Right ventricle myocardium inferior (tissue), 1 donor: ENCODE results near the gene RNF225. TPM values are rescaled to one million over a fixed set of nuclear protein-coding genes. Genes with fewer than 3 reads are reported as not detected.
"Not testable (repeated sequence)": the region's sequence is repeated elsewhere in the genome, so short reads cannot be mapped to it uniquely, and the experiment has no call there.

ENCODE experiments used
- ATAC-seq: fragments of 200-7000 bp; cut with Tn5 transposase; one replicate; pipeline ENCODE4 v1.9.1; 2020; ENCODE audit warnings: mild to moderate bottlenecking, moderate library complexity
- DNase-seq: peaks from one replicate; pipeline ENCODE4 v3.0.0; 2021; ENCODE audit errors: missing footprints
- intact Hi-C: fragments of 100-400 bp; cut with DNase I; formaldehyde crosslinking; loops from one replicate; pipeline ENCODE4 v1.11.0; 2022
- long read RNA-seq: library from polyadenylated mRNA; unstranded; transcript quantifications from one replicate; pipeline ENCODE4 v2.0.0, GENCODE V29; 2021
- total RNA-seq: library from RNA; stranded (reverse); fragmentation: NEBNext Ultra II Directional; extraction: Animal tissue kit (Norgen Biotek cat#: 25700); gene quantifications from one replicate; pipeline ENCODE4 v1.2.1, GENCODE V29; 2021
- donor health status: DM: no; HTN: yes; CAD: no; lungs with severe emphysema.

The RNF225 gene
- not detected for total RNA-seq
- long read RNA-seq, result 0 reads

DNA sequence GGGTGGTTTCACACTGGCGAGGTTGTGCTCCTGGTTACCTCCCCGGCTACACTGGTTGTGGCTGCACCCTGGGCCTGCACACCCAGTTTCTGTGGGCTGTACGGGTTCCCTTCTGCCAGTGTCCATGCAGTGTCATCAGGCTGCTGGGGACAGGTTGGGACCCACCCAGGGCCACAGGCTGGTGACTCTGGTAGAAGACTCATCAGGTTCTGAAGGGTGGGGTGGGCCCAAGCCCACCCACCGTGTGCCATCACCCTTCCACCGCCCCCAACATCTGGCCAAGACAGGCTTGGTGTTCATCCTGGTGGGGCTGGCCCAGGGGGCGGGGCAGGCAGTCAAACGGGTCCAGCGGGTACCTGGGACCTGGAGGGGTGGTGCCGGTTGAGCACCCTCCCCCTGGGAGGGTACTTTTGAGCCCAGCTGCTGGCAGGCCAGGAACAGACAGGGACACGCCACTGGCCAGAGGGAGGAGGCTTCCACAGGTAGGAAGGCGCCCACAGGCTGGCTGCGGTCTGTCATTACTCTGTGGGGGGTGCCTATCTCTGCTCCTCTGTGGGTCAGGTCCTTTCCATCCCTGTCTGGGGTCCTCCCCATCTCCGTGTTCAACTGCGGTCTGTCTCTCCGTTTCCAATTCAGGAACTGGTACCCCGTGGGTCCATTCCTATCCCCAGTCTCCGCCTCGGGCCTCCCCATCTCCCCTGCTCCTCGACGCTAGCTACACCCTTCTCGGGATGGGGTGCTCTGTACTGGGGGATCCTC, at the start of gene RNF225:
RNF225 (plus strand) TSS at position 437 of the 759 bp plus-strand sequence. CDS start 434 bp downstream, outside the sequence.
- no peak for DNase-seq
- intact Hi-C loops, result no loop called here

DNA sequence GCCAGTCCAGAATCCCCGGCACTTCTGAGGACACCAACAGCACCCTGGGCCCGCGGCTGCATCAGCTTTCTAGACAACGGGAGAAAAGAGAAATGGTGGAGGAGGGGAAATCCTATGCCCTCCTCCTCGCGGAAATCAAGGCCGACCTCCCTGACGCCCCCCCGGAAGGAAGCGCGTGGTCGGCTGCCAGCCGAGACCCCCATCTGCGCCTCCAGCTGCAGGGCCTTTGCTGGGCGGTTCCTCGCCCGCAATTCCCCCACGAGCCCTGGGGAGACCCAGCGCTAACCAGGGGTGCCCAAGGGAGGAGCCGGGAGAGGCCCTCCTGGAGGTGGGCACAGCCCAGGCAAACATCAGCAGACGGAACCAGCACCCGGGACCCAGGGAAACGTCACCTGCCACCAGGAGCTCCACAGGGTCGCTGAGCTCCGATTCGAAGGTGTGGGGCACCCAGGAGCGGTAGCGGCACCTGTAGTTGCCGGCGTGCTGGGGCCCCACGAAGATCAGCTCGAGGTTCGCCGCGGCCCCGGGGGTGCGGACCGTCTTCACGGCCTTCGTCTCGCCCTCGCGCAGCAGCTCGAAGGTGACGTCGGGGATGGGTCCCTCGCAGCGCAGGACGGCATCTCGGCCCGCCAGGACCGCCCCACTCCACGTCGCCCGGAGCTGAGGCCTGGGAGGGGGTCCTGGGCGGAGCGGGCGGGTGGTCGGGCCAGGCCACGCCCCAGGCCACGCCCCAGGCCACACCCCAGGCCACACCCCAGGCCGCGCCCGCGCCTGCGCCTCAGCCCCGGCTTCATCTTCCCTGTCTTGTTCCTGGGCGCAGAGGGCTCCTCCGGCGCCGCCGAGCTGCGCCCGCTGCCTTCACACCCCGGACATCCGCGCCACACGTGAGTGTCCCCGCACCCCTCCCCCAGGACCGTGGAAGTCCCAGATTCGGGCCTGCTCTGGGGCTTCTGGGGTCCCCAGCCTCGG, 48.2 kb upstream of the RNF225 start:
- DNase-seq (peak; percentile 87), ATAC-seq (peak; percentile 96)
- intact Hi-C loops, result no loop called here

More for the DNA sequence above, at the start of gene RNF225:
- no peak for ATAC-seq

DNA sequence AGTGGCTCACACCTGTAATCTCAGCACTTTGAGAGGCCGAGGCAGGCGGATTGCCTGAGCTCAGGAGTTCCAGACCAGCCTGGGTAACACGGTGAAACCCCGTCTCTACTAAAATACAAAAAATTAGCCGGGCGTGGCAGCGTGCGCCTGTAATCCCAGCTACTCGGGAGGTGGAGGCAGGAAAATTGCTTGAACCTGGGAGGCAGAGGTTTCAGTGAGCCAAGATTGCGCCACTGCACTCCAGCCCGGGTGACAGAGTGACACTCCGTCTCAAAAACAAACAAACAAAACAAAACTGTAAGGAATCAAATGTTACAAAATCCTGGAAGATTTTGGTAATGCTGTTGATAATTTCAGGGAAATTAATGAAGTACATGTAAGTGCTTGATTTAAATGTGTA, 47.4 kb upstream of the RNF225 start:
- DNase-seq, intact Hi-C loops, ATAC-seq: not testable (repeated sequence)

DNA sequence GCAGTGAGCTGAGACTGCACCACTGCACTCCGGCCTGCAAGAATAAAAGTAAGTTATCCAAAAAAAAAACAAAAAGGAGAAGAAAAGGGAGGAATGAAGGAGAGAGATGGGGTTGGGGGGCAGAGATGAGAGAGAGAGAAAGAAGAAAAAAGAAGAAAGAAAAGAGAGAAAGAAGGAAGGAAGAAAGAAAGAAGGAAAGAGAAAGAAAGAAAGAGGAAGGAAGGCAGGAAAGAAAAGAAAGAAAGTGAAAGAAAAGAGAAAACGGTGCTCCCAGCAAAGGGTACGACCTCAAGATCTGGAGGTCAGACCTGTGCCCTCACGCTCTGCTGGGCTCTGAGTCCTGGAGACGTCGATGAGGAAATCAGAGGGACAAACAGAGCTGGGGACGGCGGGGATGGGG, 45.9 kb upstream of the RNF225 start:
- no peak for DNase-seq
- no peak for ATAC-seq
- intact Hi-C loops, result no loop called here

DNA sequence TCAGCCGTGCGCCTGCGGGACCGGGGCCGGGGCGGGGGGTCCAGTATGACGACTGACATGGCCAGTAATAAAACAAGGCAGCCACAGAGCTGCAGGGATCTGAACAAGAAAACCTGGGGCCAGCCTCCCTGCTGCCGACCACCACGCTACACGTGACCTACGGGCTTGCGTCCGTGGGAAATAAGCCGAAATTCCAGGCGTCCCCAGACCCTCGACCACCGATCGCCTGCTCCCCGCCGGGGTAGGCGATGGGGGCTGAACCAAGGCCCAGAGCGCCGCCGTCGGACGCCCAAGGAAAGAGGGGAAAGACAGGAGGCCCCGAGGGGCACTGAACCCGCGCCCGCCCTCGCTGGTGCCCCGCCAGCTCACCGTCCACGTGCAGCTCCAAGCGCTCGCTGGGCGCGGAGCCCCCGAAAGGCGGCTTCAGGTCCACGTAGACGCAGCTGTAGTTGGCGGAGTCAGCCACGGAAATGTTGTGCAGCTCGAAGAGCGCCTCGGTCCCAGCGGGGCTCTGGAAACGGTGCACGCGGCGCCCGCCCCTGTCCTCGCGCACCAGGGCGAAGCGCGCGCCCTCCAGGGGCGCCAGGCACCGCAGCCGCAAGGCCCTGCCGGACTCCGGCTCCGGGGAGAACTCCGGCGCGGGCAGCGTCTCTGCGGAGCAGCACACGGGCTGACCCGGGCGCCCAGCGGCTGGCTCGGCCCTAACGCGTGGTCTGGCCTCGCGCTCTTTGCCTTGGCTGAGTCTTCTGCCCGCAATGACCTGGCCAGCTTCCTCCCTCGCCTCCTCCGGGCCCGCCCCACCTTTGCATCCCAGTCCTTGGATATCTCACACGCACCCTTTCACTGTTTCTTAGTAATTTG, 45.2 kb upstream of the RNF225 start:
- DNase-seq, result peak; percentile 37
- no peak for ATAC-seq
- intact Hi-C loops, result no loop called here

DNA sequence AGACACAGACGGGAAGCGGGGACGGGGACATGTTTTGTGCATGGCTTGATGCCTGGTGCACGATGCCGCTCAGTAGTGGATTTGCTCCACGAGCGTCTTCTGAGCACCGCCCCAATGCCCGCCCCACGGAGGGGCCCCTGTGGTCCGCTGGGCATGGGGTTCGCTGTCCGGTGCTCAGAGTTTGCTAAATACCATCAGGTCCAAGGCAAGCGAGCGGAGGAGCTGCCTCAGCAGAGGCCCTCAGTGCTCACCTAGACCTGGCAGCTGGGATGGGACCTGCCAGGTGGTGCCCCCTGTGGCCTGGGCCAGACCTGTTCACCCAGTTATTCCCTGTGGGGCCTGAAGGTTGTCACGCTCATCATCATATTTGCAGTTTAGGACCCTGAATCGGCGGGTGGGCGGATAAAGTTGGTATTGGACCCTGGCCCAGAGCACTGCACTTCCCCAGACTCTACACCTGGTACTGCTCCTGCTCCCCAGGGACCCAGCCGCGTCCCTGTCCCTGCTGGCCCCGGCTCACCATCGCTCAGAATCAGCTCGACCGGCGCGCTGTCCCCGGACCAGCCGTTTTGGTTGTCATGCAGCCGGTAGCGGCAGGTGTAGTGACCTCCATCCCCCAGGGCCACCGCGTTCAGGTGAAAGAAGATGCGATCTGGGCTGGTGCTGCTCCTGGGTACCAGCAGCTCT, 44.4 kb upstream of the RNF225 start:
- ATAC-seq (no peak), DNase-seq (peak; percentile 65)
- intact Hi-C loops, result no loop called here

DNA sequence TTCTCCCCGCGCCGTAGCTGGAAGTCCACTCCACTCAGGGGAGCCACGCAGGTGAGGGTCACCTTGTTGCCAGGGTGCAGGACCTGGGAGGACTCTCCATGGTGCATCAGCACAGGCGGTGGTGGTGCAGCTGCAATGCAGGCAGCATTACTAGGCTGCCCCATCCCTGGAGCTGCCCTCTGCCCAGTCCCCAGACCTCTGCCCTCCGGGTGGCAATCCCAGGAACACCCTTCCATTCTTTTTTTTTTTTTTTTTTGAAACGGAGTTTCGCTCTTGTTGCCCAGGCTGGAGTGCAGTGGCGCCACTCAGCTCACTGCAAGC, 43.9 kb upstream of the RNF225 start:
- intact Hi-C loops, result no loop called here
- peak; percentile 30 for DNase-seq
- no peak for ATAC-seq

DNA sequence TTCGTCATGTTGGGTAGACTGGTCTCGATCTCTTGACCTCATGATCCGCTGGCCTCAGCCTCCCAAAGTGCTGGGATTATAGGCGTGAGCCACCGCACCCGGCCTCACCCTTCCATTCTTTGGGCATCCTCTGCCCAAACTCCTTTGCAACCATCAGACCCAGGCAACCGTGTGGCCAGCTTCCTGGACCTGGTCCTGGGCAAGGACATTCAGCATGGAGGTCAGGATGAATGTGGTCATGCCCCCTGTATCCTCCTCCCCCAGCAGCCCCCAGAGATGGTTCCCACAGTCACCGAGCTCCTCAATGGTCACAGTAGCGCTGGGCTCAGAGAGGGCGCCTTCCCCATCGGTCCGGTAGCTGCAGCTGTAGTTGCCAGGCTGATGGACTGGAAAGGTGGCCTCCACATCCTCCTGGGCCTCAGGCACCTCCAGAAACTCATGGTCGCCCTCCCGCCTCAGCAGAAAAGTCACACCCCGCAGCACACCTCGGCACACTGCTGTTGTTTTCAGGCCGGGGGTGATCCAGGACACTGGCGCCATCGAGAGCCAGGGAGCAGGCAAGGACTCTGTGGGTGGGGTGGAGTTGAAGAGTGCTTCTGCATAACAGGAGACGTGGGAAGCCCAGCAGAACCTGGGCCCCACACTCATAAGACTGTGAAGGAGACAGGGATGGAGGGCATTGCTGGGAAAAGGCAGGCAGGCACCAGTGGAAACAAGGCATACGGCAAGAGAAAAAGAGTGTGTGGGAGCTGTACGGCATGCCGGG, 43.3 kb upstream of the RNF225 start:
- intact Hi-C loops, result no loop called here
- DNase-seq, result peak; percentile 37
- ATAC-seq, result no peak

DNA sequence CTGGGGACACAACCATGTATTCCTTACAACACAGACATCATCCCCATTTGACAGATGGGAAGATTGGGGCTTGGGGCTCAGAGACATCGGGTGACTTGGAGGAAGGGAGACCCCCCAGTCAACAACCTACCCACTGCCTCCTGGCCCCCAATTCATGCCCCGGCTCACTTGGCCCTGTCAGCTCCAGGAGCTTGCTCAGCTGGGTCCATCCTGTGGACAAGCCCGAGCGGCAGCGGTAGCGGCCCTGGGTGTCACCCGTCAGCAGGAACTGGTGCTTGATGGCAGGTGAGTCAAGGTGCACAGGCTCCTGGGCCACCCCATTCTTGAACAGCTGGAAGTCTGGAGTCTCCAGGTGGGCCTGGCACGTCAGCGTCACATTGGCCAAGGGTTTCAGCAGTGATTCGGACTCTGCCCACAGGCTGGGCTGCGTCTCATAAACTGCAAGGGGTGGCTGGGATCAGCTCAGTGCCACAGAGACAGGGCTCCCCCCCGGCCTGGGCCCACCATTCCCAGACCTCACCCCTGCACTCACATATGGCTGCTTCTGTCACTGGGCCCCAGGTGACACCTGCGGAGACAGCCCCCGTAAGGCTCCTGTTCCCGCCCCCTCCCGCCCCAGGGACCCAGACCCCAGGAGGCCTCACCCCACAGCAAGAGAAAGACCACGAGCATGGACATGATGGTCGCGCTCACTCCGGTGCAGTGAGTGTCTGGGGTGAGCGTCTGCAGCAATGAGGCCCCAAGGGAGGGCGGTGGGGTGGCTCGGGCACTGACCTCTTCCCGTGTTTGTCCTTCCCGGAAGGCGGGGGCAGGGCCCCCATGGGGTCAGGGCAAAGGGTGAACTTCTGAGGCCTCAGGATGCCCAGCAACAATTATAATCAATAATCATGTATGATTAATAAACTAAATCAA, 42.4 kb upstream of the RNF225 start, which contains the start of gene A1BG:
A1BG (minus strand) TSS at position 733 of the 912 bp plus-strand sequence; CDS start at position 678, 55 bp downstream.
- intact Hi-C loops, result no loop called here
- DNase-seq, result peak; percentile 31
- ATAC-seq, result no peak

DNA sequence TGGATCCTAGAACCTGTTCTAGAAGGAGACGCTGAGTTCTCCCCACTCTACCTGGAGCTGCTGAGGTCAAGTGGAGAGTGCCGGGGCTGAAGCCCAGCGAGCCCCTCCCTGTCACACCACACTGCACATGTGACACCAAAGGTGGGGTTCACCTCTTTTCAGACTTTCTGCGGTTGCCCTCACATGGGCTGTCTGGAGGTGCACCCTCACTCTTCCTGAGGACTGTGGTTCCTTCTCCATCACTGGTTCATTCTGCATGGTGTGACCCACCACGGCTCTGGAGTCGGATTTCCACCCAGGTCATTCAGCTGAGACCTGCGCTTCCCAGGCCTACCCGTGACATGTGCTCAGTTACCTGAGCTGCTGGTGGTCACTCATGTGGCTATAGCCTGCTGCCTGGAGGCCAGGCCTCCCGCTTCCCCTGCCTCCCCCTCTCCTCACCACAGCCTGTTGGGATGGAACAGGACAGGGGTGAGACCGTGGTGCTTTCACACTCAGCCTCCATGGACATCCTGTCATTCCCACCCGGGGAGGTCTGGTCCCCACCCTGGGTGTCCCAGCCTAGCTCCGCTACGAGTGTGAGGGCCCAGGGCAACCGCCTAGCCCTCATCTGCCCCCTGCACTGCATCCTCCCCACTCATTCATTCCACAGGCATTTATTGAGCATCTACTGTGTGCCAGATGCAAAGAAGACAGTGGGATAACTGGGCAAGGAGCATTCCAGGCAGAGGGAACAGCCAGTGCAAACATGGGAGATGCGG, 41.6 kb upstream of the RNF225 start:
- no peak for ATAC-seq
- peak; percentile 57 for DNase-seq
- intact Hi-C loops, result no loop called here

DNA sequence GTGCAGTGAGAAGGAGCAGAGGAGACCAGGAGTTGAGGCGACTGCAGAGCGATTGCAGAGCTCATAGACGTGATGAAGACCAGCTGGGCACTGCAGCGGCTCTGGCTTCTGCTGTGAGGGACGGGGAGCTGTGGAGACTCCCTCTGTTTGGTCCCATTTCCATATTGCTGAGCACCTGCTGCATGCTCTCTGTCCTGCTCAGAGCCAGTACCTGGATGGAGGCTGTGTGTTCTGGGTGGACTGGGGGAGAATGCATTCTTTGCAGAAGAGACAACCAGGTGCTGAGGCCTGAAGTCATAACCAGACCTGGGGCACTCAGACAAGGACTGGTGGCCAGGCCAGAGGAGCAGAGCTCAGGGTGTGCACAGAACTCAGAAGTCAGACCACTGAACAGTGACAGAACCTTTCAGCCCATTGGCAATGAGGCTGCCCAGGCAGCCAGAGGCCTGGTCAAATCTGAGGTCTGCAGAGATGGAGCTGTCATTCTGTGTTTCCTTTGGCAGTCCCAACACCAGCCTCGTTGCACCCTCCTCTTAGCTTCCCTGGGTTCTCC, 40.9 kb upstream of the RNF225 start:
- ATAC-seq (no peak), DNase-seq (no peak)
- intact Hi-C loops, result no loop called here

DNA sequence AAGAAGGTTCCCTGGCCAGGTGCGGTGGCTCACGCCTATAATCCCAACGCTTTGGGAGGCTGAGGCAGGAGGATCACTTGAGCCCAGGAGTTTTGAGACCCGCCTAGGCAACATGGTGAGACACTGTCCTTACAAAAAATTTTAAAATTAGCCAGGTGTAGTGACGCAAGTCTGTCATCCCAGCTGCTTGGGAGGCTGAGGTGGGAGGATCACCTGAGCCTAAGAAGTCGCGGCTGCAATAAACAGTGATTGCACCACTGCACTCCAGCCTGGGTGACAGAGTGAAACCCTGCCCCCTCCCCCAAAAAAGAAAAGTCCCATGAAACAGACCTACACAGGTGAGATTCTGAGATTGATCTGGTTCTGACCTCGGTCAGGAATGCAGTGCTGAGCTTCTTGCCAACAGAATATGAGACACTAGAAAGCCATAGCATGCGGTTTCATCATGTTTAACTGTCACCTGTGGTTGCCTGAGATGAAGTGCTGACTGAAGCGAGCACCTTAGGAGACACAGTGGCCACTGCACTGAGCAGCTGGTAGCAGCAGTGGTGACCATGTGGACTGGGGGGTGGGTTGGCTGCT, 40.1 kb upstream of the RNF225 start:
- ATAC-seq (no peak), DNase-seq (no peak)
- intact Hi-C loops, result no loop called here

DNA sequence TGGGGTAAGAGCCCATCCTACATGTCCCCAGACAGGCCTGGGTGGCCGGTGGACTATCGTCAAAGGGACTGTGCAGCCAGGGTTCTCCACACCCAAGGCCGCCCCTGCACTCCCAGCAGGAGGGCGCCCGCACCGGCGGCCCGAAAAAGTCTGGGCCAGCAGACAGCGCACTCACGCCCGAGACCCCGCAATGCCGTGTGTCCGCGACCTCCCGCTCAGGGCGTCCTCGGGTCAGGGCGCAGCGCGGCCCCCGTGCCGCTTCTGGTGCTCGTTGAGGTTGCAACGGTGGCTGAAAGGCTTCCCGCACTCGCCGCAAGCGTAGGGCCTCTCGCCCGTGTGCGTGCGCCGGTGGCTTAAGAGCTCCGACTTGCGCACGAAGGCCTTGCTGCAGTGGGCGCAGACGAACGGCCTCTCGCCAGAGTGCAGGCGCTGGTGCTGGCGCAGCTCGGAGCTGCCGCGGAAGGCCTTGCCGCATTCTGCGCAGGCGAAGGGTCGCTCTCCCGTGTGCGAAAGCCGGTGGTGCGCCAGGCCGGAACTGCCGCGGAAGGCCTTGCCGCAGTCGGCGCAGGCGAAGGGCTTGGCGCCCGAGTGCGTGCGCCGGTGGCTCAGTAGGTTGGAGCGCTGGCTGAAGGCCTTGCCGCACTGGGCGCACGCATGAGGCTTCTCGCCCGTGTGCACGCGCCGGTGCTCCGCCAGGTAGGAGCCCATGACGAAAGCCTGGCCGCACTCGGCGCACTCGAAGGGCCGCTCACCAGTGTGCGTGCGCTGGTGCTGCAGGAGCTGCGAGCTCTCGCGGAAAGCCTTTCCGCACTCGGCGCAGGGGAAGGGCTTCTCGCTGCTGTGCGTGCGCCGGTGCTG, 39.3 kb upstream of the RNF225 start:
- ATAC-seq (peak; percentile 33), DNase-seq (peak; percentile 55)
- intact Hi-C loops, result no loop called here

DNA sequence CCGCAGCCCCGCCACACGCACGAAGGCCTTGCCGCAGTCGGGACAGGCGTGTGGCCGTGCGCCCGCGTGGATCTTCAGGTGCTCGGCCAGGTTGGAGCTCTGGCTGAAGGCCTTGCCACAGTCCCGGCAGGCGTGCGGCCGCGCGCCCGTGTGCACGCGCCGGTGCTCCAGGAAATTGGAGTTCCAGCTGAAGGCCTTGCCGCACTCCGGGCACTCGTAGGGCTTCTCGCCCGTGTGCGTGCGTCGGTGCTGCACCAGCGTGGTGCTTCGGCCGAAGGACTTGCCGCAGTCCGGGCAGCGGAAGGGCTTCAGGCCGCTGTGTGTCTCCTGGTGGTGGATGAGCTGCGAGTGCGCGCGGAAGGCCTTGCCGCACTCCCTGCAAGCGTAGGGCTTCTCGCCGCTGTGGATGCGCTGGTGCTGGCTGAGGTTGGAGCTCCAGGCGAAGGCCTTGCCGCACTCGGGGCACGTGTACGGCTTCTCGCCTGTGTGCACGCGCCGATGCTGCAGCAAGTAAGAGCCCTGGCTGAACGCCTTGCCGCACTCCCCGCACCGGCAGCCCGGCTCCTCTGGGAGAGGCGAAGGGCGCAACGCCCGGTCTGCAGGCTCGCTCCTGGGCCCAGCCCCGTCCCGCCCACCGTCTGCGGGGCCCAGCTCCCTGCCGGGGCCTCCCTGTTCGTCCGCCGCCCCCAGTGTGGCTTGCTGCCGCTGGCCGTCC, 38.5 kb upstream of the RNF225 start:
- intact Hi-C loops, result no loop called here
- DNase-seq (peak; percentile 39), ATAC-seq (no peak)
